AG08396 (cell line): Measurements from ENCODE around the gene GPR179.

Experiments used
- DNase-seq: peaks from one replicate; pipeline ENCODE4 v3.0.0; 2012; ENCODE audit warnings: low spot score, mixed read lengths

GPR179 gene

DNA sequence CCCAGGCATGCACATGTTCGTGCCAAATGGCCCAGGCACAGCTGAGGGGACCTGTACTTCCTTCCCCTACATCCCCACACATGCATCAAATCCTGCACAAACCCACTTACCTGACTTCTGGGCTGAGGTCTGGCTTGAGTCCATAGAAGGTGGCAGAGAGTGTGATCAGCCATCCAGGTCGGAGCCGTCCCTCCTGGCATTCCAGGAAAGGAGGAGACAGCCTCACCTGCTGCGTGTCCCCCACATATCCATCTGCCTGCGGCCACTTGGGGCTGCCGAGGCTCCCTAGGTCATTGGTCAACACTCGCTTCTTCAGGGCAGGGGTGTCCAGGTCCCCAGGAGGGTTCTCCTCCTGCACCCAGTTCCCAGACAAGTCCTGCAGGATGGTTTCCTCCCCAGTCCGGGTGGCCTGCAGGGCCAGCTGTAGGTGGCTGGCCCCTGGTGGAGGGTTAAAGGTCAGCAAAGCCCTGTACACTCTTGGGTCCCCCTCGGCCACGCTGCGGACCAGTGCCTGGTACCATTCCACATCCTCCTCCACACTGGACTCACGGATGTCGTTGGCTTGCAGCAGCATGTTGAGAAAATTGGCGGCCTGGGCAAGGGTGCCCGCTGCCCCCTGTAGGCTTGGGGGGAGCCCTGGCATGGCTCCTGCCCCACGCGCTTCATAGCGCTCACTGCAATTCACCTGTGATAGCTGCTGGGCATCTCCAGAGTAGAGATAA, 709 bp downstream of the GPR179 start:
- no peak for DNase-seq

DNA sequence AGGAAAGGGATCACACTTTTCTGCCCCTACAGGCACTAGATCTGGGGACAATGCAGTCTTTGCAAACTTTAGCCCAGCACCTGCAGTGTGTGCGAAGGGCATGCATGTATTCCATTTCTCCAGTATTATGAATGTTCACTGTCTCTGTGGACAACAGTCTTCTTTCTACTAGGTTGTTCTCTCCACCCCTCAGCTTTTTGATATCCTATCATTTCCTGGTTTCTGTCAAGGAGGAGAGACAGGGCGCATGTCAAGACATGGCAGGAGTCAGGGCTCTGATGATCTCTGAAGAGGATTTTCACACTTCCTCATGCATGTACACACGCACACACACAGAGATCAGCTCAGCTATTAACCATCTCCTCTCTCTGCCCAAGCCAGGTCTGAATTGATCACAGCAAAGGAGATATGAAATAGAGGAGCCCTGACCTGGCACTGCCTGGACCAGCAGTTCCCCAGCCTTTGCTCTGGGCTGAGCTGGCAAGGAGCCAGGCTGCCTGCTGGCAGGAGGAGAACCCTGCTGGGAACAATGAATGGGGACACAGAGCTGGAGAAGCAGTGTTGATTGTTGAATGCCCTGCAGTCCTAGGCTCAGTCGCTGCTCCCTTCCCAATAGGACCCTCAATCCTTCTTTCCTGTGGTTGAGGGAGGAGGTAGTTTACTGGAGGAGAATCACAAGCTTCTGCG, 2.6 kb downstream of the GPR179 start:
- DNase-seq = peak; percentile 42

DNA sequence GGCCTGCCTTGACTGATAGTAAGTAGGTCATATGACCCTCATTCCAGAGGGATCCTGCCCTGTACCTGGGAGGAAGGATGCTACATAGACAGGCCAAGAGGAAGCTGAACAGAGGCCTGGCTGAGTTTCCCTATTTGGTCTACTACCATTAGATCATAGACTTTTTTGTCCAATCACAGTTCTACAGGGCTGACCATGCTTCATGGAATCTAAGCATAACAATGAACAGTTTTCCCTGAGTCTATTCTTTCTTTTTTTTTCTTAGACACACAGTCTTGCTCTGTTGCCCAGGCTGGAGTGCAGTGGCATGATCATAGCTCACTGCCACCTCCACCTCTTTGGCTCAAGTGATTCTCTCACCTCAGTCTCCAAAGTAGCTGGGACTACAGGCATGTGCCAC, 3.9 kb downstream of the GPR179 start:
- no peak for DNase-seq

DNA sequence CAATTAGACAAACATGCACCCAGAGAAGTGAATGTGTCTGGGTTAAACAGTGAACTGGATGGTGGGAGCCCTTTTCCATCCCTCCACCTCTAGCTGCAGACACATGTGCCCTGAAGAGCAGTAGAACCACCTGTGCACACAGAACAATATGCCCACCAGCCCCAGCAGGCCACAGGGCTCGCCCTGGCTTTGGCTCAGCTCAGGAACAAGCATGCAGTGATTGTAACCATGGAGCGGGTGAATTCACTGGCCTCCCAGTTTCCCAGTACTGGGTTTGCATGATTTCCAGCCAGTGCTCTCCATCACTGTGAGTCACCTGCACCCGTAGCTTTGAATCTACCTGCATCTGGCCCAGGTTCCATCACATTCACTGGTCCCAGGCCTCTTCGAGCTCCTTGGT, 5.2 kb downstream of the GPR179 start:
- no peak for DNase-seq

DNA sequence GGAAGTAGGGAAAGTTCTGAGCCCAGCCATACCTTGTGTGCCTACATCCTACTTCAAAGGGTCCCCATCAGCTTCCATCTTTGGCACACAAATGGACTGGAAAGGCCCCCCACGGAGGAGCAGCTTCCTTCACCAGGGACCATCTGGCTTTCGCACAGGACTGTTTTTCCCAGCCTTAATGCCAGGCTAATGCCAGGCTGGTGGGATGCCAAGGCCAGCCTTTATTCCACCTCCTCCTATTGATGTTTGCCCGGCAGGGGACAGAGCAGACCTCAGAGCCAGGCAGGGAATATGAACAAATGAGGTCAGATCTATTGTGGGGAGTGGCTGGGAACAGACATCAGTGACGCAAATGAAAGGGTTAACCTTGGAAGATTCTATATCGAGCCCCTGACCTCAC, 5.7 kb downstream of the GPR179 start:
- DNase-seq = no peak

DNA sequence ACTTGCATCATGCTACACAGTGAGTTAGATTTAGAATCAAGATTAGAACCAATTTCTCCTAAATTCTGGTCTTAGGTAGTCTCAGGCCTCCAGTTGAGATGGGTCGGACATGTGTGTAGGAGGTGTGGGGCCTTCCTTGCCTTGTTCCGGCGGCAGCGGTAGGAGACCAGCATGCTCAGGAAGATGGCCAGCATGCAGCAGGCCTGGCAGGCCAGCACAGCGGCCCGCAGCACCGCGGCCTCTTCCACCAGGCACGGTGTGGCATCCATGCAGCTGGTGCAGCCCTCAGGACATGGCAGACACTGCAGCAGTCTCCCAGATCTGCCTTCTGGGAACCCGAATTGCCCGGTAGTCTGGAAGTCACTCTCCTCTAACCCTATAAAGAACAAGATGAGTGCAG, 6.9 kb downstream of the GPR179 start:
- DNase-seq = no peak

DNA sequence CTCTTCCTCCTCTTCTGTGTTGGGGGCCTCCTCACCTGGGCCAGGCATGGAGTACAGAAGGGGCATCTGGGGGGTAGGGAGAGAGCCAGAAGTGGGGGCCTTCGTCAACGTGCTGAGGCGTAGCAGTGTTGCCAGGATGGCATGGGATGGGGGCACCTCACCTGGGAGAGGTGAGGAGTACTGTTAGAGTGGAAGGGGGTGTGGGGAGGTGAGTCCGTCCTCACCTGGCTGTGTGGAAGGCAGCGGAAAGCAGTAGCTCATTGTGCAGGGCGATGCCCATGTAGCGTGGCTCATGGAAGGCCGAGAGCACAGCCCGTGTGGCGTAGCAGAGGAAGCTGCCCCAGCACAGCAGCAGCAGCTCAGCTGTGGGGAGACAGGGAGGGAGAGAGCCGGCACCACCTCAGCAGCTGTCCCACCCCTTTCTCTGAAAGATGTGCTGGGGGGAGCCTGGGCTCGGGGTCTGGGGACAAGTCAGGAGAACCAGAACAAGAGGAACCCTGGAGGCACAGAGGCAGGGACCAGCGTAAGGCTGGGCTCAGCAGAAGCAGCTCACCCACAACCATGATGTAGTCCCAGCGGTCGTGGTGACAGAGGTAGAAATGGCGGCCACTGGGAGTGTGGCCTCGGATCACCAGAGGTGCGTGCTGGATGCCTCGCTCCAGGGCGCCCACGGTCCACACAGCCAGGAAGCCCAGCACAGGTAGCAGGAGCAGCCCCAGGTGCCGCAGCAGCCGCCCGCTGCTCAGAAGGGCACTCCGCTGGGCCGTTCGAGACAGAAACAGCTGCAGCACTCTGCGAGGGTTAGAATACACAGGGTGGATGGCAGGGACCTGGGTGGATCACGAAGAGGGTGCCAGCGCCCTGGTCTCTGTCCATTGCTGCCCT, 9.0 kb downstream of the GPR179 start:
- DNase-seq = no peak

DNA sequence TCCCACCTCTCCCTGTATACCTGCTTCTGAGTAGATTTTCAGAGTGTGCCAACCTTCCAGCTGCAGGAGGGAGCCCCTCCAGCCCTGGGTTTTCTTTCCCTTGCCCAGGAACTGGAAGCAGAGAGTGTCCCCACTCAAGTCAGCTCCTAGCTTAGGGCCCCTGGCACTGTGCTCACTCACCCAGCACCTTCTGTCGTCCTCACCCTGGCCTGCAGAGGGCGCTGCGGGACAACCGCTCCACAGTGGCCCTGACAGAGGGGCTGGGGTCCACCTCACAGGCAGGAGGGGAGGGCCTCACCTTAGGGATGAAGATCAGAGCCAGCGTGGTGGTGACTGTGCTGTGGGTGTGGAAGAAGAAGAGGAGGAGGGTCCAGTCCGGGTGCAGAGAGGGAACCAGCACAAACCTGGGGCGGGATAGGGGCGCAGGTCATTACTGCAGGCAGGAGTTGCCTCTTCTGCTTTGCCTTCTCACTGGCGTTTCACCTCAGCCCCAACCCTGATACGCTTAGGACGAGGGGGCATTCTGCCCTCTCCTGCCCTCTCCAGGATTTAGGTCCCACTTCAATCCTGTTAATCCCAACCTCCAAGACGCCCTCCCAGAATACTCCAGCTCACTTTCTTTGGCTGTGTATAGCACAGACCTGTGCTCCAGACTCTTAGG, 10.0 kb downstream of the GPR179 start:
- peak; percentile 56 for DNase-seq

DNA sequence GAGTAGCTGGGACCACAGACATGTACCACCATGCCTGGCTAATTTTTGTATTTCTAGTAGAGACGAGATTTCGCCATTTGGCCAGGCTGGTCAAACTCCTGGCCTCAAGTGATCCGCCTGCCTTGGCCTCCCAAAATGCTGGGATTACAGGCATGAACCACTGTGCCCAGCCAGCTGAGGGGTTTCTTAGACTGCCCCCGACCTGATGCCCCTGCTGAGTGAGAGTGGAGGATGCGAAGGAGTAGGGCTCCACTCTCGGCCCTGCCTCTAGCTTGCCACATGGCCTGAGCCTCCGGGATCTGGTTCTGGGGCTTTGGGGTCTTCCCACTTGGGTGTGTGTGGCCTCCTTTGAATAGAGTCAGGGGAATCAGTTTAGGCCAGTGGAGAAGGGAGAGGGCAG, 11.0 kb downstream of the GPR179 start:
- no peak for DNase-seq

DNA sequence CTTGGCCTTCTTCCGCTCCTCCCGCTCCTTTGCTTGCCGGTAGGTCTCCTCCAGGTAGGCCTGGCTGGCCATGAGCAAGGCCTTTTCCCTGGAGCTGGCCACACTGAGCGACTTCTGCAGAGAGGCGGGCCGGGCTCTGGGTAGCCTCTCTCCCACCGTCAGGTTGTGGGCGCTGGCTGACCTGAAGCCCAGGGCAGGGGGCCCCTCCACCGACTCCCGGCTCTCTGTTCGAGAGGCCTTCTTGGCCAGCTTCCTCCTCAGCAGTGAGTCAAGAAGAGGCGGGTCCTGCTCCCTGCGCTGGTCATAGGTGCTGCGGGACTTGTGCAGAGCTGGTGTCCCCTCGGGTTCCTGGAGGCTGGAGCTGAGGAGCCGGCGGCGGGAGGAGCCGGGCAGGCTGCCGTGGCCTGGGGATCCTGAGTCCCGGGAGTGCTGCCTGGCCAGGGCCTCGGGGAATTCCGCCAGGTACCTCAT, 12.8 kb downstream of the GPR179 start:
- no peak for DNase-seq

DNA sequence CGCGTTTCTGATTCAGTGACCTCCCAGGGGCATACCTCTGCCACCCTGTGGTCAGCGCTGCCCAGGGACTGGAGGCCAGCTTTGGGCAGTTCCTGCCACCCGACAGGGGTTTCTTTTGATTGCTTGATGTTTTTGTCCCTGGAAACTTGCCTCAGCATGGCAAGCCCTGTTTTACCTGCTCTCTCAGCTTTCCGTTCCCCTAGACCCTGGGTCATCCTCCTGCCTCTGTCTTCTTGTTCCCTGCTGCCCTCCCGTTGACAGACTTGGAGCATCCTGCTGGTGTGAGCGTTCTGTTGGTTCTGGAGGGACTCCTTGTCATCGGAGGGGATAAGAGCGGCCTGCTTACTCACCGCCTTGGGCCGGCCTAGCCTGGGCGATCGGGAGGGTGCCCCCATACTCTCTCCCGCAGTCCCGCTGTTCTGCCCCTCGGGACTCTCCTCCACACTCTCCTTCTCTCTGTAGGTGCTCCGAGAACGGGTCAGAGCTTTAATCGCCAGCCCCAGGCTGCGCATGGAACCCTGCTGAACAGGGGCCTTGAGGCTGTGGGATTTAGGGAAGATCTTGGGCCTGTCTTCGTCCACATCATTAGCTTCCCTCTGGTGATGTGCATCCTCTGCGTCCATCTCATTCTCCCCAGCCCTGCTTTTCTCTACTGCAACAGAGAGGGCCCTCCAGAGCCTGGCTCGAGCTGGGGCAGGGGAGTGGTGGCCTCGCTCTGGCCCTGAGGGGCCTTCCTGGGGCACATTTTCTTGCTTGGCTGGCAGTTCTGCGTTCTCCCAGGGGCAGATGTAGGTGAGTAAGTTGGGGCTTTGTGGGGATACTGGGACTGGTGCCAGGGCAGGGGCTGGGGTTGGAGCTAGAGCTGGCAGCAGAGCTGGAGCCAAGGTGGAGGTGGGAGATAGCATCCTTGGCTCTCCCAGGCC, 13.7 kb downstream of the GPR179 start:
- DNase-seq = no peak

DNA sequence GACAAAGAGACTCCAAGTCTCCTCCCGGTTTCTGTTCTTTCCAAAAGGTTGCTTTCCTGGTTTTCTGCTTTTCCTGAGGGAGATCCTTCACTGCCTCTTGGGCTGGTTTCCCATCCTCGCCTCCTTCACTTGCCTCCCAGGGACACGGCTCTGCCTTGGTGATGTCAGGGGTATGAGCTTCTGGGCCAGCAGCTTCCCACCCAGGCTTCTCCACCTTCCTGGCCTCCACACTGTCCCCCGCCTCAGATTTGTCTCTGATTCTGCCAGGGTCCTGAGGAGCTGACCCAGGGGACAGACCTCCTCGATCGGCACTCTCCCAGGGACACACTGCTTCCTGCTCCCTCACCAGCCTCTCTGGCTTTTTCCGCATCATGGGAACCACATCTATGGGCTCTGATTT, 14.5 kb downstream of the GPR179 start:
- DNase-seq = no peak

DNA sequence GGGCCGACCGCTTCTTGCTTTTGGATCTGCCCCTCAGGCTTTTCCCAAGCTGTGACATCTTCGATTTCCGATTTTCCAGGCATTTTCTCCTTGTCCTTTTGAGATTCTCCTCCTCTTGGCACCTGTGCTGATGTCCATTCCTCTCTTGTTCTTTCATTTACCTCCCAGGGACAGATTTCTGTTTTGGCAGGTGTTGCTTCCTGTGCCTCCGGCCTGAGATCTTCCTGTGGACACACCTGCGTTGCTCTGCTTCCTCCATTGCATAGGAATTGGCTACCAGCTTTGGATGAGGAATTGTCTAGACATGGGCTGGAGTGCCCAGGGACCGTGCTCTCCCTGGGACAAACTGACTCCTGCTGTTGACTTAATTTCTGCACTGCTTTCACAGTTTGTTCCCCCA, 15.1 kb downstream of the GPR179 start:
- DNase-seq = no peak

DNA sequence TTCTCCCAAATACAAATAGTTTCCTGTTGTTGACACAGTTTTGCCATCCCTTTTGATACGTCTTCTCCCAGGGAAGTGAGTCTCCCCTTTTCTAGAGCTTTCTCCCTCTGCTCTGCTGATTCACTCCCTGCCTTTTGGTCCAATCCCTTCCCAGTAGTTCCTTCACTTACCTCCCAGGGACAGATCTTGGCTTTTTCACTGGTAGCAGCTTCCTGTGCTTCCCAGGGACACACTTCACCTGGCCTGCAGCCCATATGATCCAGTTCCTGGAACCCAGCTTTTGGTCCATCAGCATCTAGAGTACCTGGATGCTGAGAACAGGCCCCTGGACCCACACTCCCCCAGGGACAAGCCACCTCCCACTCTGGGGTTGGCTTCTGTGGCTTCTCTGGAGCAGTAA, 15.8 kb downstream of the GPR179 start:
- no peak for DNase-seq

DNA sequence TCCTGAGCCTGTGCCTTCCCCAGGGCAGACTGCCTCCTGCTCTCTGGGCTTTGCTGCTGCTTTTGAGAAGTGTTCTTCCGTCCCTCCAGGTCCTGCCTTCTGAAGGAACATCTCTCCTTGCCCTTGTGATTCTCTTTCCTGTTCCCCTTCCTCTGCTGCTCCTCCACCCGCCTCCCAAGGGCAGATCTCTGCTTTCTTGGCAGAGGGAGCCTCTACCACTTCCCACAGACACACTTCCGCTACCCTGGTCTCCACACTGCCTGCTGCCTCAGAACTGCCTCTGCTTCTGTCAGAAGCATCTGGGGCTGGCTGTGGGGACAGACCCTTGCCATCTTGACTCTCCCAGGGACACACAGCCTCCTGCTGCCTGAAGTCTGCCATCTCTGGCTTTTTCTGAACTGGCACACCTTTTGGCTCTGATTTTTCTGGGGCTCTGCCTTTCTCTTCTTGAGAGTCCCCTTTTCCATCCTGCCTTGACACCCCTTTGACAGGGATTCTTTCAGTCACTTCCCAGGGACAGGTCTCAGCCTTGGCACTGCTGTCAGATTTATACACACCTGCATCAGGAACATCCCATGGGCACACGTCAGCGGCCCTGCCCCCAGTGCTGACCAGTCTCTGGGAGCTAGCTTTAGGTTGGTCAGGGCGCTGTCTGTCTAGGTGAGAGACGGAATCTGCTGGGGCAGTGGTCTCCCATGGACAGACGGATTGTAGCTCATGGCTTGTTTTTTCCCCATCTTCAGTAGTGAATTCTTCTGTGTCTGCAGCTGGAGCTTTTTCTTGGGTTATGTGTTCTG, 16.6 kb downstream of the GPR179 start:
- no peak for DNase-seq

DNA sequence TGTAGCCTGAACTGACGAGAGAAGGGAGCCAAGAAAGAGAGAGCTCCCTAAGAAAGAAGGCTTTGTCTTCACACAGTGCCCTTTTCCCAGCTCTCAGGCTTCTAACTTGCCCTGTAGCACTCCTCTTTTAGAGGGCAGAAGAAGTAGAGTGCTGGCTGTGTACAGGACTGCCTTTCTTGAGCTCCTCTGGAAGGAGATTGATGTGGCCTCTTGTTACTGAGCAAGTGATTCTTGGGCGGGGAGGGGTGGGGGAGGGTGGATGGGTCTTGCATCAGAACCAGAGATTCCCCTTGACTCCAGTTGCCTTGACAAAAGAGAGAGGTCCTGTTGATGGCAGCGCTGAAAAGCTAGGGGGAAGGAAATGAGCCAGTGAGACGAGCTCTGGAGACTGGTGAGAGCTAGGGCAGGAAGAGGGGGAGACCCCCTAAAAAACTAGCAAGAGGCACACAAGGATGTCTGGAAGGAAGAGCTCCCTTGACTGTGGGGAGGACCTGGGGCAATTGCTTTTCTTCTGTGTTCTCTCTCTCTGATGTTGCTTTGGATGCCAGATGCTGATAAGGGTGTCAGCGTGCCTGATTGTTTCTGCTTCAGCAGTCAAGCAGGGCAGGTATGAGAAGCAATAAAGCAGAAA, 18.4 kb downstream of the GPR179 start:
- DNase-seq = no peak

DNA sequence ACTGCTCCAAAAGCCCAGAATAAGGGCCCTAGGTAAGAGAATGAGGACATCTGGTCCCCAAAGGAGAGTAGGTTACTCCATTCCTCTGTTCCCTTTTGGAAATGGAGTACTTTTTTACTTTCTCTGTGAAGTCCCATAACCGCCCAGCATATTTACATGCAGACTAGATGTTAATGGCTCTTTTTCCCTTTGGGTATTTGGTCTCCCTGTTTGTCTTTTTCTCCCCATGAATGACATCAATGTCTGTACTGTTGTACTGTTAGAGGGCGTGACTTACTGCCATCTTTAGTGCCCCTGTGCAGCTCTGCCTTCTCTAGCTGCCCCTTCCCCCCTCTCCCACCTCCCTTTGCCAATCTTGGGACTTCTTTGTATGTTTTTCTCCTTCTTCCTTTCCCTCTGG, 19.0 kb downstream of the GPR179 start:
- DNase-seq = no peak

DNA sequence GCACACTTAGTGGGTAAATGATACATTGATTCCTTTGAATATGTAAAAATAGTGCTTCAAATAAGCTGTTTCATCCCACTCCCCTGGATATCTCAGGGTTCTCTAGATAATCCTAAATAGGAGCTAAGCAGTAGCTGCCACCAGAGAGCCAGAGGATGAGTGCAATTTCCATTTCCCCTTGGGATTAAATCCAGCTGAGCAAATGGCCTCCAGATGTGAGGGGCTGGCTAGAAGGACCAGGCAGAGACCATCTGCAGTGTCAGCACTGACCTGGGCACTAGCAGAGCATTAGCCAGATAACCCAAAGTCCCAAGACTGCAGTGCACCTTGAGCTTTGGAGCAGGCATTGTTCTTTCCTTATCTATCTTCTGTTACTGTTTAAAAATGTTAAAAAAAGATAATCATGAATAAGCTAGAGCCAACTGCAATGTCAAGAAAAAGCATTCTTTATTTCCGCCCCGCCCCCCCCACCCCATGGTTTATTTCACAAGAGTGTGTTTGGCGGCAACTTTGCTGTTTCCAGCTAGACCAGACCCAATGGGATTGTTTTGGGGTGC, 19.5 kb downstream of the GPR179 start:
- no peak for DNase-seq

DNA sequence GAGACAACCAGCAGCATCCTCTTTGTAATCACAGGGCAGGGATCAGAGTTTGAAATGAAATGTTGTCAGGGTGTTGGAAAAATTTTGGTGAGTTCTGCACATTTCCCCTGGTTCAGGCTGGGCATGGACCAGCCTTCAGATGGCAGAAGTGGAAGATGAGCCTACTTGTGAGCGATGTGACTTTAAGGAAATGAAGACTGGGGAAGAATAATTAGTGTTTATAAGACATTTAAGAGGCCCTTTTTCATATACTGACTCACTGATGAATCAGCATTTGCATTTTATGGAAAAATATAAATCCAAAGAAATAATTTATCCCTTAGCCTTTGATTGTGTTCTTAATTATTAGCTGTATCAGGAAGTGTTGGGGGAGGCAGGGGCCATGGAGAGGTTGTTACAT, 20.9 kb downstream of the GPR179 start:
- DNase-seq = no peak
